Prostate gland (tissue), 2 donors: Measurements from ENCODE around the gene HACD2. TPM values are rescaled to one million over a fixed set of nuclear protein-coding genes. Genes with fewer than 3 reads are reported as not detected.
"Not testable (repeated sequence)": the region's sequence is repeated elsewhere in the genome, so short reads cannot be mapped to it uniquely, and the experiment has no call there.

Experiments used
- DNase-seq: peaks from one replicate; pipeline ENCODE4 v3.0.0-alpha.2; 2019; ENCODE audit warnings: low spot score
- H3K27ac ChIP-seq, 2 donors: fragments of 200-600 bp; sonication (generic); 2 replicates each; pipeline ENCODE4 v1.5.1; 2017 to 2019
- H3K27me3 ChIP-seq: fragments of 200-600 bp; sonication (generic); replicated peaks from 2 replicates; pipeline ENCODE4 v1.5.1; 2019; ENCODE audit not compliant: insufficient read depth
- H3K36me3 ChIP-seq, 2 donors: fragments of 200-600 bp; sonication (generic); 1 replicate in 1 of 2; 2 replicates in 1 of 2; pipeline versions ENCODE4 v1.5.1 to v1.8.1; 2017 to 2019
- H3K4me1 ChIP-seq: fragments of 200-600 bp; sonication (generic); replicated peaks from 2 replicates; pipeline ENCODE4 v1.5.1; 2019
- H3K4me3 ChIP-seq, 2 donors: fragments of 200-600 bp; sonication (generic); 2 replicates each; pipeline ENCODE4 v1.5.1; 2017 to 2019
- H3K9me3 ChIP-seq: fragments of 200-600 bp; sonication (generic); 2 replicates; pipeline ENCODE4 v1.5.1; 2017
- POLR2A ChIP-seq: fragments of 450-650 bp; IDR thresholded peaks from one replicate; pipeline ENCODE4 v1.6.1; 2016; ENCODE audit warnings: antibody characterized with exemption, mild to moderate bottlenecking
- POLR2AphosphoS5 ChIP-seq: sonication (generic); formaldehyde crosslinking; IDR thresholded peaks from one replicate; pipeline ENCODE4 v1.6.1; 2017; ENCODE audit warnings: antibody characterized with exemption
- WGBS: methylation state at CpG from one replicate; pipeline ENCODE4 v1.1.5; 2018; 5-methylcytosine and 5-hydroxymethylcytosine counted together
- intact Hi-C: fragments of 100-400 bp; cut with DNase I; formaldehyde crosslinking; loops from one replicate; pipeline ENCODE4 v1.14.2; 2022
- total RNA-seq, 2 donors: library from RNA; depleted of rRNA; stranded (reverse); fragments of >200 nt; gene quantifications; one replicate each; pipeline ENCODE4 v1.1.0, GENCODE V29; 2016
- TF ChIP-seq, protein P1 (sequence below), 4 experiments: fragments of 200-600 bp in 2 of 4; fragments of 450-650 bp in 2 of 4; sonication (generic) in 2 of 4; IDR thresholded peaks; 1 replicate in 3 of 4; 2 replicates in 1 of 4; pipeline ENCODE4 v1.5.1; 2016 to 2019; ENCODE audit warnings: antibody characterized with exemption in 4 of 4, mild to moderate bottlenecking in 2 of 4, moderate library complexity in 2 of 4

Gene HACD2
- total RNA-seq, 2 donors from 2014 or later, result 36.5 to 65.6 TPM

DNA sequence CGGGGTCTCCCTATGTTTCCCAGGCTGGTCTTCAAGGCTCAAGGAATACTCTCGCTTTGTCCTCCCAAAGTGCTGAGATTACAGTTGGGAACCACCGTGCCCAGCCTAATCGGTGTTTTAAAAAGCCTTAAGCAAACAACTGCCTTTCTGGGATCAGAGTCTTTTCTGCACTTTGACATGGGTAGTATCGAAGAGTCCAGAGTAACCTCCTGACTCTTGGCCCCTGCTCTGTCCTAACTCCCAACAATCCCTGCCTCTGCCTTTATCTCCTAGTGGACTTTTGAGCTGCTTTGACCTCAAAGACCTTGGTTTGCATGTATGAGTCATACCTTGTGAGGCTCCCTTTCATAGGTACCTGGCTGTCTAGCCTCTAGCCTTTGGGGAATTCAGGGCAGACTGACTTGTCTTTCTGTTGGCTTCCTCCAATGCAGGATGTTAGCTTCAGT lies 21.0 kb upstream of the HACD2 start:
- intact Hi-C loops, result no loop called here
- Histone ChIP-seq H3K9me3 (no peaks in the 10 kb centered on the region), H3K36me3 (no peaks in the 10 kb centered on the region), H3K27me3 (no peaks in the 10 kb centered on the region), H3K27ac (no peak overlapping the region), H3K4me1 (peaks cover 6% of the 10 kb centered on the region), H3K4me3 (no peak overlapping the region)
- WGBS, result 85% methylated on average over 5 of the region's 5 CpGs
- no peak for DNase-seq
- TF ChIP-seq, protein P1, sequence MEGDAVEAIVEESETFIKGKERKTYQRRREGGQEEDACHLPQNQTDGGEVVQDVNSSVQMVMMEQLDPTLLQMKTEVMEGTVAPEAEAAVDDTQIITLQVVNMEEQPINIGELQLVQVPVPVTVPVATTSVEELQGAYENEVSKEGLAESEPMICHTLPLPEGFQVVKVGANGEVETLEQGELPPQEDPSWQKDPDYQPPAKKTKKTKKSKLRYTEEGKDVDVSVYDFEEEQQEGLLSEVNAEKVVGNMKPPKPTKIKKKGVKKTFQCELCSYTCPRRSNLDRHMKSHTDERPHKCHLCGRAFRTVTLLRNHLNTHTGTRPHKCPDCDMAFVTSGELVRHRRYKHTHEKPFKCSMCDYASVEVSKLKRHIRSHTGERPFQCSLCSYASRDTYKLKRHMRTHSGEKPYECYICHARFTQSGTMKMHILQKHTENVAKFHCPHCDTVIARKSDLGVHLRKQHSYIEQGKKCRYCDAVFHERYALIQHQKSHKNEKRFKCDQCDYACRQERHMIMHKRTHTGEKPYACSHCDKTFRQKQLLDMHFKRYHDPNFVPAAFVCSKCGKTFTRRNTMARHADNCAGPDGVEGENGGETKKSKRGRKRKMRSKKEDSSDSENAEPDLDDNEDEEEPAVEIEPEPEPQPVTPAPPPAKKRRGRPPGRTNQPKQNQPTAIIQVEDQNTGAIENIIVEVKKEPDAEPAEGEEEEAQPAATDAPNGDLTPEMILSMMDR (IDR thresholded peaks at IDR 0.05), result no peak
- TF ChIP-seq POLR2AphosphoS5, result no peak
- no peak for TF ChIP-seq POLR2A

DNA sequence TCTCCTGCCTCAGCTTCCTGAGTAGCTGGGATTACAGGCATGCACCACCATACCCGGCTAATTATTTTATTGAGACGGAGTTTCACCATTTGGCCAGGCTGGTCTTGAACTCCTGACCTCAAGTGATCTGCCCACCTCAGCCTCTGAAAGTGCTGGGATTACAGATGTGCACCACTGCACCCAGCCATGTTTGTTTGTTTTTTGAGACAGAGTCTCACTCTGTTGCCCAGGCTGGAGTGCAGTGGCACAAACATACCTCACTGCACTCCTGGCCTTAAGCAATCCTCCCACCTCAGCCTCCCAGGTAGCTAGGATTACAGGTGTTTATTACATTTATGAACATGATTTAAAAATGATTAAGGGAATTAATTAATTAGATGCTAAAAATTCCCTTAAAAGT lies 18.3 kb upstream of the HACD2 start:
- H3K27me3 ChIP-seq, intact Hi-C loops, H3K4me3 ChIP-seq, DNase-seq, H3K9me3 ChIP-seq, H3K36me3 ChIP-seq, H3K4me1 ChIP-seq, H3K27ac ChIP-seq: not testable (repeated sequence)
- WGBS, result 98% methylated on average over 2 of the region's 2 CpGs

DNA sequence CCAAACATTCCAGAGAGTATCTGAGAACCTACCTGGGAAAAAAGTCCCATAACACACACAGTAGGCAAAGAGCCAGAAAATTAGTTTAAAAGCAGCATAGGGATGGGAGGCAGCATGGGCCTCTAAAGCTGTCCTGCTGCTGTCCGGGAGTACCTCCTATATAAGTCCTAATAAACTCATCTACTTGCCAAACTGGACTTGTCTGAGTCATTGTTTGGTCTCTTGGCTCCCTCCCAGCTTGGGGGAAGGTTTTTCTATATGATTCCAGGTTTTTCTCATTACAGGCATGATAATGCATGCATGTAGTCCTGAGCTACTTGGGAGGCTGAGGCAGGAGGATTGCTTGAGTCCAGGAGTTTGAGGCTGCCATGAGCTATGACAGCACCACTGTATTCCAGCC lies 17.5 kb upstream of the HACD2 start:
- no peaks in the 10 kb centered on the region for H3K27me3 ChIP-seq
- H3K4me3 ChIP-seq, result no peak overlapping the region
- peak; percentile 41 for DNase-seq
- H3K9me3 ChIP-seq, result no peaks in the 10 kb centered on the region
- no peaks in the 10 kb centered on the region for H3K36me3 ChIP-seq
- intact Hi-C loops, result no loop called here
- 27% methylated on average over 1 of the region's 1 CpG for WGBS
- TF ChIP-seq POLR2AphosphoS5 (peak; percentile 70), POLR2A (no peak)
- TF ChIP-seq, protein P1 (IDR thresholded peaks at IDR 0.05), result no peak
- peaks cover 6% of the 10 kb centered on the region for H3K4me1 ChIP-seq
- H3K27ac ChIP-seq, result peak overlapping the region in 1 of 2 donors; percentile 43

DNA sequence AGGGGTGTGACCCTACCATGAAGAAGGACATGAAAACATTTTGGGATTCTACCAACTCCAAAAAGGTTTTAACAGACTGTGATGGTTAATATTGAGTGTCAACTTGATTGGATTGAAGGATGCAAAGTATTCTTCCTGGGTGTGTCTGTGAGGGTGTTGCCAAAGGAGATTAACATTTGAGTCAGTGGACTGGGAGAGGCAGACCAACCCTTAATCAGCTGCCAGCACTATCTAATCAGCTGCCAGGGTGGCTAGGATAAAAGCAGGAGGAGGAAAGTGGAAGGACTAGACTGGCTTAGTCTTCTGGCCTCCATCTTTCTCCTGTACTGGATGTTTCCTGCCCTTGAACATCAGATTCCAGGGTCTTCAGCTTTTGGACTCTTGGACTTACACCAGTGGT lies 16.0 kb upstream of the HACD2 start:
- H3K36me3 ChIP-seq, H3K27me3 ChIP-seq, H3K9me3 ChIP-seq, H3K27ac ChIP-seq, intact Hi-C loops, DNase-seq, H3K4me3 ChIP-seq: not testable (repeated sequence)
- H3K4me1 ChIP-seq, result peaks cover 10% of the 10 kb centered on the region

DNA sequence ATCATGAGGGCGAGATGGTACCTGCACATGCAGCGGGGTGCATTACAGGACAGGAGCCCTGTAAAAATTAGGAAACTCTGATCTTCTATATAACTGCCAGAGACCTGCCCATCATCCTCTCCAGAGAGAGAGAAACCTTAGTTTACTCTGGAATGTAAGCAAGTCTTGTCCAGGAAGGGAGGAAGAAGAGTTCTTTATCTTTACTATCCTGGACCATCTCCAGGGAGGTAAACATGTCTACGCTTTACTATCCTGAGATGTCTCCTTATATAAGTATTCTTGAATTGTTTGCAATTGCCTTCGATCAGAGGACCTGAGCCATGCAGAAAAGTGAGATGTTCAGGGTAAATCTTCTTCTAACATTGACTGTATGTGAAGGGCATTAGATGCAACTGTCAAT lies 12.7 kb upstream of the HACD2 start:
- peak; percentile 45 for DNase-seq
- Histone ChIP-seq H3K4me1 (peaks cover 9% of the 10 kb centered on the region), H3K9me3 (no peaks in the 10 kb centered on the region), H3K27me3 (no peaks in the 10 kb centered on the region), H3K27ac (no peak overlapping the region), H3K4me3 (no peak overlapping the region), H3K36me3 (no peaks in the 10 kb centered on the region)
- intact Hi-C loops, result no loop called here
- 39% methylated on average over 4 of the region's 4 CpGs for WGBS
- TF ChIP-seq POLR2AphosphoS5, result peak; percentile 85
- TF ChIP-seq POLR2A, result no peak

DNA sequence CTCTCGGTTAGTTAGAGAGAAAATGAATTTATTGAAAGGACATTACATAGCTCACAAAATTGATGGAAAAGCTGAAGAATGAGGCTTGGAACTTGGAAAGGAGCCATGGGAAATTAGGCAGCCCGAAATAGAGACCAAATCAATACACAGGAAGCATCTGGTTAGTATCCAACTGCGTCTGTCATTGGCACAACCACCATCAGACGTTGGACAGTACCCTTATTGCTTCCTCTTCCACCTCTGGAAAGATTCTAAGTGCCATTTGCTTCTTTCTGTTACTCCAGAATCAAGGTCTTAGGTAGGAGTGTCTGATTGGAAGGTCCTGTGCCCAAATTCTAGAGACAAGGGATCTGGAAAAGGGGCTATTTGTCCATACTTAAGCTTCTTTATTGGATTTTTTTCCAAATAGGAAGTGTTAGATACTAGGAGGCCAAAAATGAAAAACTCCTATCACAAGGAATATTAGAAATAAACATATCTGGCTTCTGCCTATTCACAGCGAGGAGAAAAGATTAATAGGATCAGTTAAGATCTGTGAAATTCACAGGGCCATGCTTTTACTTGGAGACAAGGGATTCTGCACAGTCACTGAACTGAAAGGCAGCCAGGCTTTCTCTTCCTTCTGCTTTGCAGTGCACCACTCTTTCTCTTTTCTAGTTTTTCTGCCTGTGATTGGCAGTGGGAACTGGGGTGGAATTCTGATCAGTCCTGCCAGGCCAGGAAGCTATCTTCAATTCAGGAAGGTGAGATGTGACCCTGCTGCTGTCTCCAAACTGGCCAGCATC lies 10.7 kb upstream of the HACD2 start:
- WGBS, result 78% methylated on average over 5 of the region's 5 CpGs
- TF ChIP-seq POLR2AphosphoS5, result no peak
- TF ChIP-seq POLR2A, result no peak
- TF ChIP-seq, protein P1 (IDR thresholded peaks at IDR 0.05), result no peak

More for the DNA sequence above, 10.7 kb upstream of the HACD2 start:
- intact Hi-C loops, result no loop called here
- H3K27me3 ChIP-seq, result no peaks in the 10 kb centered on the region
- peaks cover 5% of the 10 kb centered on the region for H3K4me1 ChIP-seq
- no peak for DNase-seq
- no peak overlapping the region for H3K4me3 ChIP-seq
- H3K27ac ChIP-seq, result no peak overlapping the region
- H3K9me3 ChIP-seq, result no peaks in the 10 kb centered on the region
- no peaks in the 10 kb centered on the region for H3K36me3 ChIP-seq
